Small intestine (tissue), 16 donors: ENCODE measurements around the gene ADAT3. TPM values are rescaled to one million over a fixed set of nuclear protein-coding genes. Genes with fewer than 3 reads are reported as not detected.

Experiments
- DNase-seq, 2 donors: peaks; one replicate each; pipeline versions ENCODE4 v3.0.0 to v3.0.0-alpha.2; 2013
- FAIRE-seq: peaks from 2 replicates; lab custom pipeline; 2012; peaks lifted over from hg19 to GRCh38; lab: Jason Lieb, UNC
- H3K27ac ChIP-seq, 3 donors: one replicate each; pipeline ENCODE4 v1.5.1; 2013; ENCODE audit warnings: low read length in 2 of 3, mild to moderate bottlenecking in 2 of 3, control low read depth in 1 of 3, inconsistent platforms in 1 of 3, low read depth in 1 of 3, moderate library complexity in 1 of 3
- H3K27me3 ChIP-seq, 3 donors: one replicate each; pipeline ENCODE4 v1.6.1; 2013; ENCODE audit warnings: low read length in 3 of 3, inconsistent platforms in 1 of 3; ENCODE audit not compliant: control insufficient read depth in 3 of 3, insufficient read depth in 3 of 3
- H3K36me3 ChIP-seq, 3 donors: one replicate each; pipeline ENCODE4 v1.6.1; 2013; ENCODE audit warnings: low read length in 3 of 3, inconsistent platforms in 1 of 3, low read depth in 1 of 3, mild to moderate bottlenecking in 1 of 3, moderate library complexity in 1 of 3; ENCODE audit not compliant: control insufficient read depth in 3 of 3, insufficient read depth in 2 of 3
- H3K4me1 ChIP-seq, 3 donors: one replicate each; pipeline ENCODE4 v1.6.1; 2013; ENCODE audit warnings: low read length in 2 of 3, inconsistent platforms in 1 of 3, low read depth in 1 of 3, mild to moderate bottlenecking in 1 of 3, moderate library complexity in 1 of 3; ENCODE audit not compliant: control insufficient read depth in 3 of 3, insufficient read depth in 2 of 3
- H3K4me3 ChIP-seq, 3 donors: one replicate each; pipeline ENCODE4 v1.5.1; 2013; ENCODE audit warnings: low read length in 3 of 3, control low read depth in 1 of 3, inconsistent platforms in 1 of 3, low read depth in 1 of 3, mild to moderate bottlenecking in 1 of 3, moderate library complexity in 1 of 3
- H3K9me3 ChIP-seq, 2 donors: one replicate each; pipeline ENCODE4 v1.6.1; 2013; ENCODE audit warnings: low read depth in 1 of 2, low read length in 1 of 2; ENCODE audit not compliant: control insufficient read depth in 2 of 2, insufficient read depth in 1 of 2
- WGBS, 3 donors: extraction: QIAGEN DNeasy Blood & Tissue Kit; methylation state at CpG; one replicate each; pipeline ENCODE4 v1.1.7; 2013; 5-methylcytosine and 5-hydroxymethylcytosine counted together
- long read RNA-seq, 10 donors: transcript quantifications; one replicate each; lab custom pipeline, GENCODE V29; 2026
- polyA plus RNA-seq, 4 donors: library from polyadenylated mRNA; stranded (reverse) in 3 of 4; unstranded in 1 of 4; fragments of 200-250 nt in 3 of 4; fragments of 120-200 nt in 1 of 4; gene quantifications; one replicate each; pipeline versions ENCODE4 v1.2.1 to v1.2.3, GENCODE V29; 2013
- donor health status: healthy with polysubstance abuse.
- donor health status: control.
- donor health status: control.
- donor health status: Bipolar disorder and iron deficiency.
- donor health status: healthy.

The ADAT3 gene
- 10 to 100 TPM in 3 of 4 donors, 1 to 10 TPM in 1; 4.7 to 38.1 (median 23.1) TPM for polyA plus RNA-seq
- long read RNA-seq, donor 1, result 0 reads
- long read RNA-seq, donor 2, result 0 reads
- long read RNA-seq, donor 3, partial matches to known transcripts, result 0 of 1 reads
- long read RNA-seq, donor 3, other reads (novel, unspliced or antisense), result 0 of 1 reads
- long read RNA-seq, donor 4, result 0 reads
- long read RNA-seq, donor 5, partial matches to known transcripts, result 0 of 2 reads
- long read RNA-seq, donor 5, other reads (novel, unspliced or antisense), result 0 of 2 reads
- long read RNA-seq, donor 6, partial matches to known transcripts, result 0 of 1 reads
- long read RNA-seq, donor 6, other reads (novel, unspliced or antisense), result 0 of 1 reads
- long read RNA-seq, donor 7, result 0 reads
- long read RNA-seq, donor 8, partial matches to known transcripts, result 0 of 1 reads
- long read RNA-seq, donor 8, other reads (novel, unspliced or antisense), result 0 of 1 reads
- long read RNA-seq, donor 9, result 0 reads
- long read RNA-seq, donor 10, result 0 reads

DNA sequence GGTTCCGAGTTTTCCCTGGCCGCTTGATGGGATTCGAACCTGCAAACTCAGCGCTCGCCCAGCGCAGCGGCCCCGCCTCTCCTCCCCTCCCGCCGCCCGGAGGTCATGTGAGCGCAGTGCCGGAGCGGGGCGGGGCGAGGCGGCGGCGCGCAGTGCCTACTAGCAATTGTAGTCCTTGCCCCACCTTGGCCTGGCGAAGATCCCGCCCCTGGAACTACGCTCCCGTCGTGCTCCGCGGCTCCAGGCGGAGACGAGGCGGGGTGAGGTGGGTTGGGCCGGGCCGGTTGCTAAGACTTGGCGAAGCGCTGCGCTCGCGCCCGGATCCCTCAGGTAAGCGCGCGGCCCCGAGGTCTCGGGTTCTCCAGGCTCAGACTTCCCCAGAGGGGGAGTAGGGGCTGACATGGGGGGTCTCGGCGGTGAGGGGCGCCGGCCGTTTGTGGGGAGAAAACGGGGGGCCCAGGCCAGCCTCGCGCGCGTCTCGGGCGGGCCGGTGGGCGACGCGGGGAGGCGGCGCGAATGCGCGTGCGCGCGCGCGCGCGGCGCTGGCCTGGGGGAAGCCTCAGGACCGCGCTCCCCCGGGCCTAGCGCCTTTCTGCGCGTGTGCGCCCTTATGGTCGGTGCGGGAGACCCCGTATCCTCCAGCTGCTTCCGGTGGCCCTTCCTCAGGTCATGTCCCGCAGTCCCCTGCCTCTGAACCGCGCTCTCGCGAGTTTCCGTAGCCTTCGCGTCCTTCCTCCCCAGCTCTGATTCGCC, at the start of gene ADAT3, which contains the start of gene SCAMP4:
ADAT3 (plus strand) TSS at position 290 of the 753 bp plus-strand sequence. CDS start 6,649 bp downstream, outside the sequence.
SCAMP4 (plus strand) TSS at position 290 of the 753 bp plus-strand sequence. CDS start 9,621 bp downstream, outside the sequence.
- no peaks in the 10 kb centered on the region for H3K27me3 ChIP-seq
- H3K27ac ChIP-seq, result peak within 1 kb of the TSS; percentile 35 to 87 (median 84)
- peaks cover 0 to 34% (median 0%) of the 10 kb centered on the region in 3 donors for H3K36me3 ChIP-seq
- WGBS, 3 donors, result 0 to 2% (median 1%) methylated on average over 56 to 92 of the region's 92 CpGs
- DNase-seq (peak; percentile 99), FAIRE-seq (no peak)
- H3K4me1 ChIP-seq, result peaks cover 3 to 26% (median 3%) of the 10 kb centered on the region in 3 donors
- peak within 1 kb of the TSS; percentile 51 to 80 (median 72) for H3K4me3 ChIP-seq
- peaks cover 0 to 4% of the 10 kb centered on the region in 2 donors for H3K9me3 ChIP-seq

DNA sequence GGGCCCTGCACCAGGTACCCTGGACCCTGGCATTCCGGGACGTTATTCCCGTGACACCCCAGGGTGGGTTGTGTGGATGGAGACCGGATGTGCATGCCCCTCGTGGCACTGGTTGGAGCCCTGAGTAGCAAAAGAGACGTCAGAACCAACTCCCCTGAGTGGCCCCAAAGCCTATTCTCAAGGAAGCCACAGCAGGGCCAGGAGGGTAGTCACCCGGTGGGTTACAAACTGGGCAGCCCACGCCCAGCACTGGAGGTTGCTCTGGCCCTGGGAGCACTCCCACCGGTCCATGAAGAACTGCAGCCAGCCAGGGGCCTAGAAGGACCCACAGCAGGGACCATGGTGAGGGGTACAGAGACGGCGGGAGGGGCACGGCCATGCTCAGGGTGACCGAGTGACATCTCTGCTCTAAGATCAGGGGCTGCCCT, 49.4 kb upstream of the ADAT3 start:
- WGBS, 3 donors, result 9 to 13% (median 11%) methylated on average over 13 of the region's 13 CpGs
- Histone ChIP-seq H3K27ac (peak overlapping the region; percentile 96 to 98 (median 96)), H3K4me1 (peaks cover 24 to 89% (median 32%) of the 10 kb centered on the region in 3 donors), H3K4me3 (peak overlapping the region in 2 of 3 donors; percentile 3 to 62), H3K36me3 (peaks cover 0 to 38% (median 0%) of the 10 kb centered on the region in 3 donors), H3K9me3 (no peaks in the 10 kb centered on the region), H3K27me3 (no peaks in the 10 kb centered on the region)
- FAIRE-seq (no peak), DNase-seq (peak in 1 of 2 donors; percentile 49)

- Histone ChIP-seq H3K4me1 (peaks cover 27 to 92% (median 35%) of the 10 kb centered on the region in 3 donors), H3K27ac (peak overlapping the region; percentile 96 to 98 (median 96)), H3K36me3 (peaks cover 0 to 38% (median 0%) of the 10 kb centered on the region in 3 donors), H3K4me3 (peak overlapping the region; percentile 31 to 62 (median 46)), H3K27me3 (no peaks in the 10 kb centered on the region), H3K9me3 (no peaks in the 10 kb centered on the region)
- no peak for FAIRE-seq
- DNase-seq, result no peak
- WGBS, 3 donors, result 21 to 27% (median 25%) methylated on average over 6 of the region's 6 CpGs
These were observed 48.9 kb upstream of the ADAT3 start for GRCh38 chr19:1856345-1856697.

GRCh38 chr19:1856698-1857603, 48.2 kb upstream of the ADAT3 start:
- Histone ChIP-seq H3K27ac (peak overlapping the region; percentile 96 to 98 (median 96)), H3K4me3 (peak overlapping the region; percentile 31 to 62 (median 46)), H3K9me3 (no peaks in the 10 kb centered on the region), H3K27me3 (no peaks in the 10 kb centered on the region), H3K36me3 (peaks cover 0 to 39% (median 0%) of the 10 kb centered on the region in 3 donors), H3K4me1 (peaks cover 27 to 94% (median 40%) of the 10 kb centered on the region in 3 donors)
- FAIRE-seq (no peak), DNase-seq (peak; percentile 96 to 97)
- WGBS, 3 donors, result 1 to 2% (median 2%) methylated on average over 44 to 73 of the region's 73 CpGs

DNA sequence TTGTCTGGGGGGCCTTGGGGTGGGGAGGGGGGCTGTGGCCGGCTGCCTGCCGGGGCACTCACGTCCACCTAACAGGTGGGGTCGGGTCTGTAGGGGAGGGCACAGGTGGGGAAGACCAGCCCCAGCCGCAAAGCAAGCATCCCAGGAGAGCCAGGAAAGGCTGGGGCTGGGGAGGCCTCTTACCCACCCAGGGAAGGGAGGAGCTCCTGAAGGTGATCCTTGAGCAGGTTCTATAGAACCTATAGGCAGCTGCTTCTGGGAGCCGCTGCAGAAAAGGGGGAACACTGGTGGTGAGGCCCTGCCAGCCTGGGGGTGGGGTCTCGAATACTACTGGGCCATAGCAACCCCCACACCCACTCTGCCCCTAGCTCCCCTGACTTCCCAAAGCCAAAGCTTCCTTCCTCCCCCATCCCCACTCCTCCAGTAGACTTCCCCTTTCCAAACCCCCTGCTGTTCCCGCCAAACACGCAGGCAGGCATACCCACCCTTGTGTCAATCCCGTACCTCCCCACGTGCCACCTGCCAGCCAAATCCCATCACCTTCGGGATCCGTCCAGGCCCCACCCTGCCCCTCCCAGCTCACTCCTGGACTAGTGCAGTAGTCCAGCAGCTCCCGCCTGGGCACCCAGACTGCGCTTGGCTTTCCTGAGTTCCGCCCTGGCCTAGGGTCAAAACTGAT, 47.4 kb upstream of the ADAT3 start:
- peak overlapping the region; percentile 95 to 98 (median 96) for H3K27ac ChIP-seq
- no peak for FAIRE-seq
- H3K36me3 ChIP-seq, result peaks cover 0 to 35% (median 0%) of the 10 kb centered on the region in 3 donors
- no peaks in the 10 kb centered on the region for H3K27me3 ChIP-seq
- no peaks in the 10 kb centered on the region for H3K9me3 ChIP-seq
- peaks cover 27 to 86% (median 40%) of the 10 kb centered on the region in 3 donors for H3K4me1 ChIP-seq
- peak overlapping the region in 2 of 3 donors; percentile 46 to 62 for H3K4me3 ChIP-seq
- peak; percentile 41 to 83 for DNase-seq
- WGBS, 3 donors, result 13 to 45% (median 34%) methylated on average over 14 to 16 of the region's 16 CpGs

DNA sequence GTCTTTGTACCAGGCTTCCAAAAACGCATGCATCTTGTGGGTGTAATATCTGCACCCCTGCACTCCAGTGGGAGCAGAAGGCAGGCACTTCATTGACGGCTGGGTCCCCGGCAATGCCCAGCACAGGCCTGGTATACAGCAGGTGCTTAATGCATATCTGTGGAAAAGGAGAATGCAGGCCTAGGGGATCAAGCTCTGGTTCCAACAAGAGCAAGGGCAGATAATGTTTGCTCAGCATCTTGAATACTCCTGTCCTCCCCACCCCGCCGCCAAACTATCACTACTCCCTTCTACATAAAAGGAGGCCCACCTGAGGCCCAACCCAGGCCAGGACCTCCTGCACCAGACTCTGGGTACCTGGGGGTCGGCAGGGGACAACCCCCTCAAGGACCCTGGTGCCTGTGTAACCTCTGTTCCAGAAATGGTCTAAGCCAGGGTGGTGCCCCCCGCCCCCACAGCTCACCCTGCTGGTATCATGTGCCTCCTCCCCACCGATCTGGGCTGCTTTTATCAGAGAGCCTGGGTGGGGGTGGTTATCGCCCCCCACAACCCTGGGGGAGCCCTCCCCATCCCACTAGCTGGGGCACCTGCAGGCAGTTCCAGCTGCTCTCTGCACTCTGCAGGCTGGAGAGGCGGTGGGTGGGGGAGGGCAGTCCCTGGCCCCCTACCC, 46.7 kb upstream of the ADAT3 start:
- Histone ChIP-seq H3K4me3 (no peak overlapping the region), H3K4me1 (peaks cover 26 to 79% (median 38%) of the 10 kb centered on the region in 3 donors)

More for the DNA sequence above, 46.7 kb upstream of the ADAT3 start:
- Histone ChIP-seq H3K27me3 (no peaks in the 10 kb centered on the region), H3K27ac (peak overlapping the region; percentile 95 to 98 (median 96)), H3K9me3 (no peaks in the 10 kb centered on the region), H3K36me3 (peaks cover 0 to 27% (median 0%) of the 10 kb centered on the region in 3 donors)
- 27 to 56% (median 42%) methylated on average over 9 to 10 of the region's 10 CpGs for WGBS, 3 donors
- FAIRE-seq (no peak), DNase-seq (no peak)
